Activated CD4-positive, alpha-beta memory T cell treated with anti-CD3 and anti-CD28 coated beads for 36 hours (primary cell): Measurements from ENCODE around the gene OR6C65. TPM values are rescaled to one million over a fixed set of nuclear protein-coding genes. Genes with fewer than 3 reads are reported as not detected.
"Not testable (repeated sequence)": the region's sequence is repeated elsewhere in the genome, so short reads cannot be mapped to it uniquely, and the experiment has no call there.

Experiments
- CTCF ChIA-PET: fragments of 350-600 bp; sonication (Branson Sonifier 250); formaldehyde crosslinking; loops from one replicate; lab custom pipeline; 2021; ENCODE audit warnings: antibody characterized with exemption, inconsistent platforms; lab: Charles Lee
- POLR2A ChIA-PET: fragments of 350-600 bp; sonication (Branson Sonifier 250); formaldehyde crosslinking; loops from one replicate; lab custom pipeline; 2021; ENCODE audit warnings: antibody characterized with exemption; lab: Charles Lee
- DNase-seq: peaks from one replicate; pipeline ENCODE4 v3.0.0-alpha.2; 2020
- H3K27ac Mint-ChIP-seq: one replicate; pipeline ENCODE4 v1.8.0; 2021; ENCODE audit warnings: mixed read lengths
- H3K27me3 Mint-ChIP-seq: one replicate; pipeline ENCODE4 v1.8.0; 2021; ENCODE audit warnings: mixed read lengths
- H3K36me3 Mint-ChIP-seq: one replicate; pipeline ENCODE4 v1.8.0; 2021; ENCODE audit warnings: mixed read lengths
- H3K4me1 Mint-ChIP-seq: one replicate; pipeline ENCODE4 v1.8.0; 2021; ENCODE audit warnings: low read depth, mixed read lengths
- H3K4me3 Mint-ChIP-seq: one replicate; pipeline ENCODE4 v1.8.0; 2021; ENCODE audit warnings: mild to moderate bottlenecking, mixed read lengths
- H3K9me3 Mint-ChIP-seq: one replicate; pipeline ENCODE4 v1.8.0; 2021; ENCODE audit warnings: mixed read lengths
- intact Hi-C: fragments of 100-400 bp; cut with micrococcal nuclease; formaldehyde crosslinking; loops from one replicate; pipeline ENCODE4 v1.15.1; 2023
- total RNA-seq, 2 experiments: library from RNA; stranded (reverse); gene quantifications; one replicate each; pipeline ENCODE4 v1.2.3, GENCODE V29; 2021

OR6C65 gene
- not detected for total RNA-seq

GRCh38 chr12:55400229-55400628 is at the start of gene OR6C65:
TSS of gene OR6C65 (plus strand) at chr12:55400529. CDS start at chr12:55400529, 0 bp downstream.
- no peak for DNase-seq
- Mint-ChIP-seq H3K36me3 (no peaks in the 10 kb centered on the region), H3K27ac (no peak within 1 kb of the TSS), H3K27me3 (peaks cover 4% of the 10 kb centered on the region), H3K9me3 (no peaks in the 10 kb centered on the region), H3K4me3 (no peak within 1 kb of the TSS), H3K4me1 (no peaks in the 10 kb centered on the region)
- POLR2A ChIA-PET = no interaction called here
- intact Hi-C loops = no loop called here
- CTCF ChIA-PET = no interaction called here

GRCh38 chr12:55355338-55355737 is 45.0 kb upstream of the OR6C65 start:
- DNase-seq, POLR2A ChIA-PET, CTCF ChIA-PET, H3K4me3 Mint-ChIP-seq, H3K4me1 Mint-ChIP-seq, H3K36me3 Mint-ChIP-seq, H3K27ac Mint-ChIP-seq, H3K9me3 Mint-ChIP-seq, intact Hi-C loops: not testable (repeated sequence)
- H3K27me3 Mint-ChIP-seq = peaks cover 24% of the 10 kb centered on the region

- no peaks in the 10 kb centered on the region for H3K4me1 Mint-ChIP-seq
- H3K27ac Mint-ChIP-seq = no peak within 1 kb of the TSS
- no peaks in the 10 kb centered on the region for H3K36me3 Mint-ChIP-seq
- DNase-seq = no peak
- H3K27me3 Mint-ChIP-seq = peaks cover 12% of the 10 kb centered on the region
- intact Hi-C loops = no loop called here
- CTCF ChIA-PET = no interaction called here
- H3K4me3 Mint-ChIP-seq = no peak within 1 kb of the TSS
- POLR2A ChIA-PET = no interaction called here
- no peaks in the 10 kb centered on the region for H3K9me3 Mint-ChIP-seq
Measured at GRCh38 chr12:55362675-55363074, 37.7 kb upstream of the OR6C65 start, which contains the start of gene OR6C75. TSS of gene OR6C75 (plus strand) at chr12:55362975. CDS start at chr12:55365111, 2,136 bp downstream.

GRCh38 chr12:55365086-55365485 is 35.2 kb upstream of the OR6C65 start:
- Mint-ChIP-seq H3K4me1 (no peaks in the 10 kb centered on the region), H3K27ac (no peak overlapping the region), H3K4me3 (no peak overlapping the region), H3K27me3 (peaks cover 10% of the 10 kb centered on the region), H3K9me3 (no peaks in the 10 kb centered on the region), H3K36me3 (no peaks in the 10 kb centered on the region)
- POLR2A ChIA-PET = no interaction called here
- DNase-seq = no peak
- intact Hi-C loops = no loop called here
- CTCF ChIA-PET = no interaction called here

GRCh38 chr12:55372521-55372920 is 27.8 kb upstream of the OR6C65 start:
- no peak for DNase-seq
- intact Hi-C loops = no loop called here
- no peaks in the 10 kb centered on the region for H3K4me1 Mint-ChIP-seq
- no peaks in the 10 kb centered on the region for H3K9me3 Mint-ChIP-seq
- peaks cover 6% of the 10 kb centered on the region for H3K27me3 Mint-ChIP-seq
- ChIA-PET POLR2A (no interaction called here), CTCF (no interaction called here)
- no peak overlapping the region for H3K4me3 Mint-ChIP-seq
- H3K36me3 Mint-ChIP-seq = no peaks in the 10 kb centered on the region
- no peak overlapping the region for H3K27ac Mint-ChIP-seq

- no peak for DNase-seq
- Mint-ChIP-seq H3K27ac (no peak overlapping the region), H3K4me3 (no peak overlapping the region), H3K9me3 (no peaks in the 10 kb centered on the region), H3K36me3 (no peaks in the 10 kb centered on the region), H3K4me1 (no peaks in the 10 kb centered on the region), H3K27me3 (no peaks in the 10 kb centered on the region)
- ChIA-PET CTCF (no interaction called here), POLR2A (no interaction called here)
- intact Hi-C loops = no loop called here
Measured at GRCh38 chr12:55385891-55386290, 14.4 kb upstream of the OR6C65 start.

- ChIA-PET POLR2A (no interaction called here), CTCF (no interaction called here)
- H3K36me3 Mint-ChIP-seq = no peaks in the 10 kb centered on the region
- H3K27me3 Mint-ChIP-seq = peaks cover 7% of the 10 kb centered on the region
- H3K4me3 Mint-ChIP-seq = no peak overlapping the region
- no peaks in the 10 kb centered on the region for H3K9me3 Mint-ChIP-seq
- intact Hi-C loops = no loop called here
- no peak overlapping the region for H3K27ac Mint-ChIP-seq
- no peak for DNase-seq
- no peaks in the 10 kb centered on the region for H3K4me1 Mint-ChIP-seq
Measured at GRCh38 chr12:55392032-55392795, 8.1 kb upstream of the OR6C65 start.

GRCh38 chr12:55396326-55396725 is 4.0 kb upstream of the OR6C65 start:
- no peaks in the 10 kb centered on the region for H3K9me3 Mint-ChIP-seq
- intact Hi-C loops = no loop called here
- H3K4me3 Mint-ChIP-seq = no peak overlapping the region
- no peak for DNase-seq
- no peaks in the 10 kb centered on the region for H3K36me3 Mint-ChIP-seq
- H3K27me3 Mint-ChIP-seq = peaks cover 11% of the 10 kb centered on the region
- H3K4me1 Mint-ChIP-seq = no peaks in the 10 kb centered on the region
- ChIA-PET CTCF (no interaction called here), POLR2A (no interaction called here)
- no peak overlapping the region for H3K27ac Mint-ChIP-seq

- Mint-ChIP-seq H3K4me3 (no peak overlapping the region), H3K27me3 (peaks cover 7% of the 10 kb centered on the region), H3K27ac (no peak overlapping the region), H3K36me3 (no peaks in the 10 kb centered on the region), H3K4me1 (no peaks in the 10 kb centered on the region), H3K9me3 (peaks cover 5% of the 10 kb centered on the region)
- CTCF ChIA-PET = interaction anchor here (0.7 kb wide), 1 partner anchor 351 kb away, joined by 3 read pairs; no protein-coding TSS in a partner anchor
- intact Hi-C loops = no loop called here
- no peak for DNase-seq
- POLR2A ChIA-PET = no interaction called here
Measured at GRCh38 chr12:55407866-55408265, 7.5 kb downstream of the OR6C65 start.

- H3K4me3 Mint-ChIP-seq, POLR2A ChIA-PET, H3K4me1 Mint-ChIP-seq, H3K36me3 Mint-ChIP-seq, H3K27me3 Mint-ChIP-seq, DNase-seq, H3K27ac Mint-ChIP-seq, intact Hi-C loops, CTCF ChIA-PET, H3K9me3 Mint-ChIP-seq: not testable (repeated sequence)
Measured at GRCh38 chr12:55409133-55409532, 8.8 kb downstream of the OR6C65 start.

- POLR2A ChIA-PET, CTCF ChIA-PET, intact Hi-C loops, H3K4me1 Mint-ChIP-seq, H3K4me3 Mint-ChIP-seq, DNase-seq, H3K27ac Mint-ChIP-seq, H3K9me3 Mint-ChIP-seq, H3K36me3 Mint-ChIP-seq: not testable (repeated sequence)
- H3K27me3 Mint-ChIP-seq = peaks cover 24% of the 10 kb centered on the region
Measured at GRCh38 chr12:55412138-55412537, 11.8 kb downstream of the OR6C65 start.

- POLR2A ChIA-PET, H3K36me3 Mint-ChIP-seq, intact Hi-C loops, CTCF ChIA-PET, H3K4me3 Mint-ChIP-seq, H3K27ac Mint-ChIP-seq, H3K9me3 Mint-ChIP-seq, DNase-seq, H3K4me1 Mint-ChIP-seq: not testable (repeated sequence)
- H3K27me3 Mint-ChIP-seq = peaks cover 34% of the 10 kb centered on the region
Measured at GRCh38 chr12:55413498-55414388, 13.4 kb downstream of the OR6C65 start.
